HCT116 (cell line): ENCODE data around the gene SPRED1. TPM values are rescaled to one million over a fixed set of nuclear protein-coding genes. Genes with fewer than 3 reads are reported as not detected.

Source experiments
- ATAC-seq: fragments of 200-7000 bp; cut with Tn5 transposase; 2 replicates; pipeline ENCODE4 v1.9.1; 2020; ENCODE audit warnings: mild to moderate bottlenecking, moderate library complexity
- BruUV-seq: library from RNA; stranded (reverse); fragments of 400-500 nt; replicated peaks from 2 replicates; lab custom pipeline; 2021; lab: Mats Ljungman, UMichigan
- CTCF ChIA-PET: fragments of 300-600 bp; sonication (Branson Sonifier 250); formaldehyde crosslinking; loops from one replicate; lab custom pipeline; 2021; ENCODE audit warnings: antibody characterized with exemption; lab: Charles Lee
- POLR2A ChIA-PET: fragments of 300-600, 350-600 bp; sonication (Branson Sonifier 250); formaldehyde crosslinking; loops from one replicate; lab custom pipeline; 2021; ENCODE audit warnings: antibody characterized with exemption; lab: Charles Lee
- RAD21 ChIA-PET, 2 experiments: fragments of 300-600 bp; sonication (Branson Sonifier 250); formaldehyde crosslinking; loops; one replicate each; lab custom pipeline; 2023; ENCODE audit warnings: low total read pairs in 2 of 2; ENCODE audit not compliant: uncharacterized antibody in 2 of 2, unreplicated experiment in 2 of 2, low non-redundant PET in 1 of 2; lab: Charles Lee
- DNase-seq: peaks from one replicate; pipeline ENCODE4 v3.0.0-alpha.2; 2010; ENCODE audit warnings: low read depth, low spot score
- H2AFZ ChIP-seq: fragments of 200-600 bp; shearing (Covaris generic), sonication (generic); 2 replicates; pipeline ENCODE4 v1.6.1; 2017; ENCODE audit warnings: low read depth, mixed run types, mixed read lengths, antibody characterized with exemption, low read length; ENCODE audit not compliant: poor library complexity, severe bottlenecking
- H3K27ac ChIP-seq: 2 replicates; pipeline ENCODE4 v1.5.1; 2012; ENCODE audit warnings: low read depth, low read length
- H3K27me3 ChIP-seq: fragments of 200-600 bp; sonication (generic); 2 replicates; pipeline ENCODE4 v1.6.1; 2016; ENCODE audit warnings: mixed run types, low read length, mixed read lengths; ENCODE audit not compliant: insufficient read depth
- H3K36me3 ChIP-seq, 2 experiments: fragments of 200-500 bp in 1 of 2; fragments of 200-600 bp in 1 of 2; sonication (Bioruptor generic) in 1 of 2; sonication (generic) in 1 of 2; 2 replicates each; pipeline versions ENCODE4 v1.5.1 to v1.6.1; 2014 to 2016; ENCODE audit warnings: low read length in 2 of 2, inconsistent platforms in 1 of 2, mixed read lengths in 1 of 2, mixed run types in 1 of 2; ENCODE audit not compliant: insufficient read depth in 2 of 2, control insufficient read depth in 1 of 2
- H3K4me1 ChIP-seq, 2 experiments: fragments of 200-600 bp in 1 of 2; sonication (generic) in 1 of 2; 2 replicates each; pipeline versions ENCODE4 v1.5.1 to v1.6.1; 2012 to 2017; ENCODE audit warnings: low read length in 2 of 2, inconsistent platforms in 1 of 2, mild to moderate bottlenecking in 1 of 2, mixed read lengths in 1 of 2, mixed run types in 1 of 2, moderate library complexity in 1 of 2; ENCODE audit not compliant: insufficient read depth in 2 of 2, control insufficient read depth in 1 of 2
- H3K4me2 ChIP-seq: fragments of 200-600 bp; sonication (generic); 2 replicates; pipeline ENCODE4 v1.6.1; 2017; ENCODE audit warnings: mixed run types, low read length, mixed read lengths
- H3K4me3 ChIP-seq, 2 experiments: fragments of 200-600 bp in 1 of 2; sonication (generic) in 1 of 2; replicated peaks in 1 of 2; 2 replicates each; pipeline ENCODE4 v1.5.1; 2011 to 2016; ENCODE audit warnings: low read length in 2 of 2, control low read depth in 1 of 2, low read depth in 1 of 2, mild to moderate bottlenecking in 1 of 2, mixed read lengths in 1 of 2, mixed run types in 1 of 2
- H3K79me2 ChIP-seq: fragments of 200-600 bp; sonication (generic); 2 replicates; pipeline ENCODE4 v1.6.1; 2017; ENCODE audit warnings: mild to moderate bottlenecking, mixed run types, low read length, moderate library complexity, mixed read lengths; ENCODE audit not compliant: insufficient read depth
- H3K9ac ChIP-seq: fragments of 200-600 bp; sonication (generic); 2 replicates; pipeline ENCODE4 v1.6.1; 2016; ENCODE audit warnings: low read length, mixed read lengths
- H3K9me2 ChIP-seq: fragments of 200-600 bp; sonication (generic), shearing (Covaris generic); 2 replicates; pipeline ENCODE4 v1.6.1; 2017; ENCODE audit warnings: mixed run types, mild to moderate bottlenecking, moderate library complexity; ENCODE audit not compliant: insufficient read depth
- H3K9me3 ChIP-seq, 2 experiments: fragments of 200-500 bp in 1 of 2; fragments of 200-600 bp in 1 of 2; sonication (Bioruptor generic) in 1 of 2; sonication (generic) in 1 of 2; 2 replicates each; pipeline ENCODE4 v1.6.1; 2014 to 2017; ENCODE audit warnings: low read length in 2 of 2, mixed read lengths in 2 of 2, inconsistent platforms in 1 of 2, low read depth in 1 of 2, mild to moderate bottlenecking in 1 of 2, mixed run types in 1 of 2, moderate library complexity in 1 of 2; ENCODE audit not compliant: control insufficient read depth in 1 of 2, insufficient read depth in 1 of 2
- H4K20me1 ChIP-seq: fragments of 200-600 bp; sonication (generic), shearing (Covaris generic); 2 replicates; pipeline ENCODE4 v1.6.1; 2017; ENCODE audit warnings: mixed run types, mild to moderate bottlenecking, moderate library complexity; ENCODE audit not compliant: insufficient read depth
- CBX3 ChIP-seq: IDR thresholded peaks from 2 replicates; pipeline ENCODE4 v1.6.1; 2012; ENCODE audit warnings: low read depth
- ELF1 ChIP-seq: IDR thresholded peaks from 2 replicates; pipeline ENCODE4 v1.6.1; 2012; ENCODE audit warnings: low read depth, borderline replicate concordance
- FOSL1 ChIP-seq: IDR thresholded peaks from 2 replicates; pipeline ENCODE4 v1.6.1; 2012; ENCODE audit warnings: low read depth
- POLR2A ChIP-seq: IDR thresholded peaks from 2 replicates; pipeline ENCODE4 v1.7.0; 2011; ENCODE audit warnings: borderline replicate concordance; ENCODE audit not compliant: insufficient read depth, insufficient read length; ENCODE audit errors: extremely low read depth
- SP1 ChIP-seq: IDR thresholded peaks from 2 replicates; pipeline ENCODE4 v1.6.1; 2012; ENCODE audit warnings: low read depth
- SRF ChIP-seq: IDR thresholded peaks from 2 replicates; pipeline ENCODE4 v1.6.1; 2012; ENCODE audit warnings: low read depth
- YY1 ChIP-seq: IDR thresholded peaks from 2 replicates; pipeline ENCODE4 v1.6.1; 2011; ENCODE audit warnings: low read length, low read depth, moderate library complexity, mild to moderate bottlenecking; ENCODE audit not compliant: insufficient replicate concordance; ENCODE audit errors: extremely low read depth
- ZFX ChIP-seq: fragments of 450-650 bp; IDR thresholded peaks from 2 replicates; pipeline ENCODE4 v1.6.1; 2017
- intact Hi-C: fragments of 100-400 bp; cut with micrococcal nuclease; formaldehyde crosslinking; loops from 2 replicates; pipeline ENCODE4 v1.10.0; 2022
- total RNA-seq: library from RNA; stranded (reverse); gene quantifications from one replicate; pipeline ENCODE4 v1.2.1, GENCODE V29; 2021; ENCODE audit not compliant: unreplicated experiment
- TF ChIP-seq, protein P1 (sequence below): IDR thresholded peaks from 2 replicates; pipeline ENCODE4 v1.6.1; 2012
- TF ChIP-seq, protein P2 (sequence below): IDR thresholded peaks from 2 replicates; pipeline ENCODE4 v1.6.1; 2012
- TF ChIP-seq, protein P3 (sequence below): IDR thresholded peaks from 2 replicates; pipeline ENCODE4 v1.6.1; 2011; ENCODE audit warnings: mild to moderate bottlenecking, low read length, moderate library complexity; ENCODE audit not compliant: insufficient replicate concordance; ENCODE audit errors: extremely low read depth
- TF ChIP-seq, protein P4 (sequence below): IDR thresholded peaks from 2 replicates; pipeline ENCODE4 v1.6.1; 2012; ENCODE audit warnings: low read depth

Gene SPRED1
- total RNA-seq, 1 experiment from 2014 or later: 24.7 TPM

DNA sequence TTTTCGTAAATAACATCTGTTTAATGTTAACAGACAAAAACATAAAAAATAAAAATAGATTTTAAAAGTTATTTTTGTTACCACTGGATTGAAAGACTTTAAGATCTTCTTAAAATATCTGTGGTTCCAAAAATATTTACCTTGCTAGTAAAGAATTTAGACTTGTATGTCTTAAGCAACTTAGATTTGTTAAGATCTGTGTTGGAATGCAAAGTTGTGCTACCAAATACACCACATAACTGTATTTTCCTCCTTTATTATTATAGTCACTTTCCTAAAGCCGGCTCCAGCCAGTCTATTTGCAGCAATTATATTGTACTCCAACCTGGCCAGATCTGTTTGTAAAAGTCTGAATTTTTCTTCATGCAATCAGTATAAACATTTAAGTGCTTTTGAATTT is 63.7 kb downstream of the SPRED1 start:
- H2AFZ ChIP-seq: no peak overlapping the region
- intact Hi-C loops: no loop called here
- no peak overlapping the region for H3K27ac ChIP-seq
- no peak overlapping the region for H3K4me2 ChIP-seq
- ATAC-seq: no peak
- no peaks in the 10 kb centered on the region for H3K9me2 ChIP-seq
- H3K4me1 ChIP-seq: no peaks in the 10 kb centered on the region
- no TSS peak for BruUV-seq
- TF ChIP-seq, protein P1, sequence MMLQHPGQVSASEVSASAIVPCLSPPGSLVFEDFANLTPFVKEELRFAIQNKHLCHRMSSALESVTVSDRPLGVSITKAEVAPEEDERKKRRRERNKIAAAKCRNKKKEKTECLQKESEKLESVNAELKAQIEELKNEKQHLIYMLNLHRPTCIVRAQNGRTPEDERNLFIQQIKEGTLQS: no peak
- TF ChIP-seq ZFX (no peak), CBX3 (no peak), SP1 (no peak), ELF1 (no peak), POLR2A (no peak), YY1 (no peak), FOSL1 (no peak), SRF (no peak)
- TF ChIP-seq, protein P2, sequence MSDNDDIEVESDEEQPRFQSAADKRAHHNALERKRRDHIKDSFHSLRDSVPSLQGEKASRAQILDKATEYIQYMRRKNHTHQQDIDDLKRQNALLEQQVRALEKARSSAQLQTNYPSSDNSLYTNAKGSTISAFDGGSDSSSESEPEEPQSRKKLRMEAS: no peak
- TF ChIP-seq, protein P3, sequence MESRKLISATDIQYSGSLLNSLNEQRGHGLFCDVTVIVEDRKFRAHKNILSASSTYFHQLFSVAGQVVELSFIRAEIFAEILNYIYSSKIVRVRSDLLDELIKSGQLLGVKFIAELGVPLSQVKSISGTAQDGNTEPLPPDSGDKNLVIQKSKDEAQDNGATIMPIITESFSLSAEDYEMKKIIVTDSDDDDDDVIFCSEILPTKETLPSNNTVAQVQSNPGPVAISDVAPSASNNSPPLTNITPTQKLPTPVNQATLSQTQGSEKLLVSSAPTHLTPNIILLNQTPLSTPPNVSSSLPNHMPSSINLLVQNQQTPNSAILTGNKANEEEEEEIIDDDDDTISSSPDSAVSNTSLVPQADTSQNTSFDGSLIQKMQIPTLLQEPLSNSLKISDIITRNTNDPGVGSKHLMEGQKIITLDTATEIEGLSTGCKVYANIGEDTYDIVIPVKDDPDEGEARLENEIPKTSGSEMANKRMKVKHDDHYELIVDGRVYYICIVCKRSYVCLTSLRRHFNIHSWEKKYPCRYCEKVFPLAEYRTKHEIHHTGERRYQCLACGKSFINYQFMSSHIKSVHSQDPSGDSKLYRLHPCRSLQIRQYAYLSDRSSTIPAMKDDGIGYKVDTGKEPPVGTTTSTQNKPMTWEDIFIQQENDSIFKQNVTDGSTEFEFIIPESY: no peak
- TF ChIP-seq, protein P4, sequence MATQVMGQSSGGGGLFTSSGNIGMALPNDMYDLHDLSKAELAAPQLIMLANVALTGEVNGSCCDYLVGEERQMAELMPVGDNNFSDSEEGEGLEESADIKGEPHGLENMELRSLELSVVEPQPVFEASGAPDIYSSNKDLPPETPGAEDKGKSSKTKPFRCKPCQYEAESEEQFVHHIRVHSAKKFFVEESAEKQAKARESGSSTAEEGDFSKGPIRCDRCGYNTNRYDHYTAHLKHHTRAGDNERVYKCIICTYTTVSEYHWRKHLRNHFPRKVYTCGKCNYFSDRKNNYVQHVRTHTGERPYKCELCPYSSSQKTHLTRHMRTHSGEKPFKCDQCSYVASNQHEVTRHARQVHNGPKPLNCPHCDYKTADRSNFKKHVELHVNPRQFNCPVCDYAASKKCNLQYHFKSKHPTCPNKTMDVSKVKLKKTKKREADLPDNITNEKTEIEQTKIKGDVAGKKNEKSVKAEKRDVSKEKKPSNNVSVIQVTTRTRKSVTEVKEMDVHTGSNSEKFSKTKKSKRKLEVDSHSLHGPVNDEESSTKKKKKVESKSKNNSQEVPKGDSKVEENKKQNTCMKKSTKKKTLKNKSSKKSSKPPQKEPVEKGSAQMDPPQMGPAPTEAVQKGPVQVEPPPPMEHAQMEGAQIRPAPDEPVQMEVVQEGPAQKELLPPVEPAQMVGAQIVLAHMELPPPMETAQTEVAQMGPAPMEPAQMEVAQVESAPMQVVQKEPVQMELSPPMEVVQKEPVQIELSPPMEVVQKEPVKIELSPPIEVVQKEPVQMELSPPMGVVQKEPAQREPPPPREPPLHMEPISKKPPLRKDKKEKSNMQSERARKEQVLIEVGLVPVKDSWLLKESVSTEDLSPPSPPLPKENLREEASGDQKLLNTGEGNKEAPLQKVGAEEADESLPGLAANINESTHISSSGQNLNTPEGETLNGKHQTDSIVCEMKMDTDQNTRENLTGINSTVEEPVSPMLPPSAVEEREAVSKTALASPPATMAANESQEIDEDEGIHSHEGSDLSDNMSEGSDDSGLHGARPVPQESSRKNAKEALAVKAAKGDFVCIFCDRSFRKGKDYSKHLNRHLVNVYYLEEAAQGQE: no peak
- H3K4me3 ChIP-seq: no peak overlapping the region
- H4K20me1 ChIP-seq: no peaks in the 10 kb centered on the region; the same call in 1 of the 2 replicates
- RAD21 ChIA-PET: no interaction called here
- no peaks in the 10 kb centered on the region for H3K27me3 ChIP-seq
- H3K79me2 ChIP-seq: peaks cover 88% of the 10 kb centered on the region
- no peaks in the 10 kb centered on the region for H3K36me3 ChIP-seq
- no peak overlapping the region for H3K9ac ChIP-seq
- H3K9me3 ChIP-seq: no peaks in the 10 kb centered on the region
- no peak for DNase-seq
- POLR2A ChIA-PET: no interaction called here
- CTCF ChIA-PET: no interaction called here
